ENCODE measurements around the gene ORMDL3.
A peak's percentile ranks its signal among the peaks of the same experiment; 100 is the strongest.

The ORMDL3 gene

GRCh38 chr17:39952680-39953470 lies 25.5 kb upstream of the ORMDL3 start:
- Histone ChIP-seq H3K27ac (replicated peaks) (no peak overlapping the region), H3K4me3 (replicated peaks; ENCODE audit: insufficient read depth, low read length) (peak overlapping the region; percentile 60), H3K27me3 (ENCODE audit: insufficient read depth, poor library complexity, severe bottlenecking) (no peaks in the 10 kb centered on the region)
- TF ChIP-seq, protein P1, sequence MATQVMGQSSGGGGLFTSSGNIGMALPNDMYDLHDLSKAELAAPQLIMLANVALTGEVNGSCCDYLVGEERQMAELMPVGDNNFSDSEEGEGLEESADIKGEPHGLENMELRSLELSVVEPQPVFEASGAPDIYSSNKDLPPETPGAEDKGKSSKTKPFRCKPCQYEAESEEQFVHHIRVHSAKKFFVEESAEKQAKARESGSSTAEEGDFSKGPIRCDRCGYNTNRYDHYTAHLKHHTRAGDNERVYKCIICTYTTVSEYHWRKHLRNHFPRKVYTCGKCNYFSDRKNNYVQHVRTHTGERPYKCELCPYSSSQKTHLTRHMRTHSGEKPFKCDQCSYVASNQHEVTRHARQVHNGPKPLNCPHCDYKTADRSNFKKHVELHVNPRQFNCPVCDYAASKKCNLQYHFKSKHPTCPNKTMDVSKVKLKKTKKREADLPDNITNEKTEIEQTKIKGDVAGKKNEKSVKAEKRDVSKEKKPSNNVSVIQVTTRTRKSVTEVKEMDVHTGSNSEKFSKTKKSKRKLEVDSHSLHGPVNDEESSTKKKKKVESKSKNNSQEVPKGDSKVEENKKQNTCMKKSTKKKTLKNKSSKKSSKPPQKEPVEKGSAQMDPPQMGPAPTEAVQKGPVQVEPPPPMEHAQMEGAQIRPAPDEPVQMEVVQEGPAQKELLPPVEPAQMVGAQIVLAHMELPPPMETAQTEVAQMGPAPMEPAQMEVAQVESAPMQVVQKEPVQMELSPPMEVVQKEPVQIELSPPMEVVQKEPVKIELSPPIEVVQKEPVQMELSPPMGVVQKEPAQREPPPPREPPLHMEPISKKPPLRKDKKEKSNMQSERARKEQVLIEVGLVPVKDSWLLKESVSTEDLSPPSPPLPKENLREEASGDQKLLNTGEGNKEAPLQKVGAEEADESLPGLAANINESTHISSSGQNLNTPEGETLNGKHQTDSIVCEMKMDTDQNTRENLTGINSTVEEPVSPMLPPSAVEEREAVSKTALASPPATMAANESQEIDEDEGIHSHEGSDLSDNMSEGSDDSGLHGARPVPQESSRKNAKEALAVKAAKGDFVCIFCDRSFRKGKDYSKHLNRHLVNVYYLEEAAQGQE (IDR thresholded peaks at IDR 0.05; ENCODE audit: insufficient replicate concordance, low read depth), result no peak
- no peak for TF ChIP-seq POLR2AphosphoS5 (IDR thresholded peaks at IDR 0.05; ENCODE audit: low read depth)
- TF ChIP-seq SPI1 (IDR thresholded peaks at IDR 0.05; ENCODE audit: borderline replicate concordance, low read depth), result no peak
- TF ChIP-seq, protein P2, sequence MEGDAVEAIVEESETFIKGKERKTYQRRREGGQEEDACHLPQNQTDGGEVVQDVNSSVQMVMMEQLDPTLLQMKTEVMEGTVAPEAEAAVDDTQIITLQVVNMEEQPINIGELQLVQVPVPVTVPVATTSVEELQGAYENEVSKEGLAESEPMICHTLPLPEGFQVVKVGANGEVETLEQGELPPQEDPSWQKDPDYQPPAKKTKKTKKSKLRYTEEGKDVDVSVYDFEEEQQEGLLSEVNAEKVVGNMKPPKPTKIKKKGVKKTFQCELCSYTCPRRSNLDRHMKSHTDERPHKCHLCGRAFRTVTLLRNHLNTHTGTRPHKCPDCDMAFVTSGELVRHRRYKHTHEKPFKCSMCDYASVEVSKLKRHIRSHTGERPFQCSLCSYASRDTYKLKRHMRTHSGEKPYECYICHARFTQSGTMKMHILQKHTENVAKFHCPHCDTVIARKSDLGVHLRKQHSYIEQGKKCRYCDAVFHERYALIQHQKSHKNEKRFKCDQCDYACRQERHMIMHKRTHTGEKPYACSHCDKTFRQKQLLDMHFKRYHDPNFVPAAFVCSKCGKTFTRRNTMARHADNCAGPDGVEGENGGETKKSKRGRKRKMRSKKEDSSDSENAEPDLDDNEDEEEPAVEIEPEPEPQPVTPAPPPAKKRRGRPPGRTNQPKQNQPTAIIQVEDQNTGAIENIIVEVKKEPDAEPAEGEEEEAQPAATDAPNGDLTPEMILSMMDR (IDR thresholded peaks at IDR 0.05; ENCODE audit: insufficient read depth, low read length), result no peak
- TF ChIP-seq GABPA (IDR thresholded peaks at IDR 0.05; ENCODE audit: low read depth), result no peak
- peak; percentile 86 to 96 for DNase-seq (ENCODE audit: low read depth in 1 of 2, low spot score in 1 of 2)

GRCh38 chr17:39951924-39952679 lies 24.7 kb upstream of the ORMDL3 start:
- no peak overlapping the region for H3K27ac ChIP-seq (replicated peaks)
- no peak for DNase-seq (ENCODE audit: low read depth in 1 of 2, low spot score in 1 of 2)
- TF ChIP-seq GABPA (IDR thresholded peaks at IDR 0.05; ENCODE audit: low read depth) (no peak), POLR2AphosphoS5 (IDR thresholded peaks at IDR 0.05; ENCODE audit: low read depth) (no peak), SPI1 (IDR thresholded peaks at IDR 0.05; ENCODE audit: borderline replicate concordance, low read depth) (no peak)
- TF ChIP-seq, protein P1 (IDR thresholded peaks at IDR 0.05; ENCODE audit: insufficient replicate concordance, low read depth), result no peak
- TF ChIP-seq, protein P2 (IDR thresholded peaks at IDR 0.05; ENCODE audit: insufficient read depth, low read length), result no peak
- H3K4me3 ChIP-seq (replicated peaks; ENCODE audit: insufficient read depth, low read length), result peak overlapping the region; percentile 31
- no peaks in the 10 kb centered on the region for H3K27me3 ChIP-seq (ENCODE audit: insufficient read depth, poor library complexity, severe bottlenecking)

DNA sequence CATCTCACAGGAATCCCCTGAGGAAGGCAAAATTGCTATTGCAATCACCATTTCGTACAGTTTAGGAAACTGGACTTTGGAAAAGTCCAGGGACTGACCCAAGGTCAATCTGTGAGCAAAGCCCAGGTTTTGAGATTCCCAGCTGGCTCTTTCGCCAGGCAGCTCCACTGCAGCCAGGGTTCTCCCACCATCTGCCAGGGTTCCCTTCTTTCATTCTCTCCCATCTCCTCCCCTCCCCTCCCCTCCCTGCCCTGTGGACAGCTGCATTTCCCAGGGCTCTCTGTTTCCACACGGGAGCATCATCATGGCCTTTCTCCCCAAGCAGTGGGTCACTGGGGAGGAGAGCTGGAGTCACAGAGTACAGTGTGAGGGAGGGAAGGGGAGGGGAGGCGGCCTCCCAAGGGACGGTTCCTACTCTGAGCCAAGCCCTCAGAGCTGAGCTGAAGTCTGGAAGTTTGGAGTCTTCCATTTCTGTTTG lies 23.5 kb upstream of the ORMDL3 start:
- H3K27me3 ChIP-seq (ENCODE audit: insufficient read depth, poor library complexity, severe bottlenecking), result no peaks in the 10 kb centered on the region
- no peak overlapping the region for H3K4me3 ChIP-seq (replicated peaks; ENCODE audit: insufficient read depth, low read length)
- no peak overlapping the region for H3K27ac ChIP-seq (replicated peaks)
- TF ChIP-seq, protein P1 (IDR thresholded peaks at IDR 0.05; ENCODE audit: insufficient replicate concordance, low read depth), result no peak
- TF ChIP-seq, protein P2 (IDR thresholded peaks at IDR 0.05; ENCODE audit: insufficient read depth, low read length), result no peak
- TF ChIP-seq POLR2AphosphoS5 (IDR thresholded peaks at IDR 0.05; ENCODE audit: low read depth), result no peak
- no peak for TF ChIP-seq SPI1 (IDR thresholded peaks at IDR 0.05; ENCODE audit: borderline replicate concordance, low read depth)
- no peak for TF ChIP-seq GABPA (IDR thresholded peaks at IDR 0.05; ENCODE audit: low read depth)
- no peak for DNase-seq (ENCODE audit: low read depth in 1 of 2, low spot score in 1 of 2)

Data from HL-60 (cell line).